Measurements from ENCODE around the gene MAF.

MAF gene

GRCh38 chr16:79645701-79646100 lies 45.2 kb upstream of the MAF start:
- Histone ChIP-seq H3K4me2 (ENCODE audit: insufficient read depth, low read length) (no peak overlapping the region), H3K27me3 (ENCODE audit: insufficient read depth, low read length, poor library complexity) (no peaks in the 10 kb centered on the region), H3K4me1 (ENCODE audit: insufficient read depth, low read length) (no peaks in the 10 kb centered on the region), H3K9me3 (ENCODE audit: insufficient read depth, low read length, severe bottlenecking) (no peaks in the 10 kb centered on the region), H4K20me1 (ENCODE audit: insufficient read depth, low read length) (no peaks in the 10 kb centered on the region), H3K9ac (ENCODE audit: low read depth, low read length) (no peak overlapping the region), H3K36me3 (ENCODE audit: insufficient read depth, low read length) (no peaks in the 10 kb centered on the region), H3K4me3 (ENCODE audit: low read depth in 1 of 2, low read length in 2 of 2) (no peak overlapping the region), H3K79me2 (ENCODE audit: insufficient read depth, low read length) (no peaks in the 10 kb centered on the region), H3K27ac (ENCODE audit: low read length) (no peak overlapping the region), H2AFZ (ENCODE audit: low read depth, low read length) (no peak overlapping the region)
- TF ChIP-seq, protein P1, sequence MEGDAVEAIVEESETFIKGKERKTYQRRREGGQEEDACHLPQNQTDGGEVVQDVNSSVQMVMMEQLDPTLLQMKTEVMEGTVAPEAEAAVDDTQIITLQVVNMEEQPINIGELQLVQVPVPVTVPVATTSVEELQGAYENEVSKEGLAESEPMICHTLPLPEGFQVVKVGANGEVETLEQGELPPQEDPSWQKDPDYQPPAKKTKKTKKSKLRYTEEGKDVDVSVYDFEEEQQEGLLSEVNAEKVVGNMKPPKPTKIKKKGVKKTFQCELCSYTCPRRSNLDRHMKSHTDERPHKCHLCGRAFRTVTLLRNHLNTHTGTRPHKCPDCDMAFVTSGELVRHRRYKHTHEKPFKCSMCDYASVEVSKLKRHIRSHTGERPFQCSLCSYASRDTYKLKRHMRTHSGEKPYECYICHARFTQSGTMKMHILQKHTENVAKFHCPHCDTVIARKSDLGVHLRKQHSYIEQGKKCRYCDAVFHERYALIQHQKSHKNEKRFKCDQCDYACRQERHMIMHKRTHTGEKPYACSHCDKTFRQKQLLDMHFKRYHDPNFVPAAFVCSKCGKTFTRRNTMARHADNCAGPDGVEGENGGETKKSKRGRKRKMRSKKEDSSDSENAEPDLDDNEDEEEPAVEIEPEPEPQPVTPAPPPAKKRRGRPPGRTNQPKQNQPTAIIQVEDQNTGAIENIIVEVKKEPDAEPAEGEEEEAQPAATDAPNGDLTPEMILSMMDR (IDR thresholded peaks at IDR 0.05; ENCODE audit: borderline replicate concordance, extremely low read depth, low read length, poor library complexity, severe bottlenecking), result no peak
- no peak for TF ChIP-seq EZH2 (IDR thresholded peaks at IDR 0.05; ENCODE audit: borderline replicate concordance, low read depth, low read length, severe bottlenecking)
- DNase-seq, result no peak
- no peak for ATAC-seq (ENCODE audit: insufficient read depth, low read depth)

GRCh38 chr16:79644971-79645667 lies 44.6 kb upstream of the MAF start:
- Histone ChIP-seq H3K4me2 (ENCODE audit: insufficient read depth, low read length) (no peak overlapping the region), H3K4me1 (ENCODE audit: insufficient read depth, low read length) (no peaks in the 10 kb centered on the region), H3K9ac (ENCODE audit: low read depth, low read length) (no peak overlapping the region), H2AFZ (ENCODE audit: low read depth, low read length) (no peak overlapping the region), H3K27me3 (ENCODE audit: insufficient read depth, low read length, poor library complexity) (no peaks in the 10 kb centered on the region), H3K4me3 (ENCODE audit: low read depth in 1 of 2, low read length in 2 of 2) (no peak overlapping the region), H3K9me3 (ENCODE audit: insufficient read depth, low read length, severe bottlenecking) (no peaks in the 10 kb centered on the region), H3K27ac (ENCODE audit: low read length) (no peak overlapping the region), H4K20me1 (ENCODE audit: insufficient read depth, low read length) (no peaks in the 10 kb centered on the region), H3K79me2 (ENCODE audit: insufficient read depth, low read length) (no peaks in the 10 kb centered on the region), H3K36me3 (ENCODE audit: insufficient read depth, low read length) (no peaks in the 10 kb centered on the region)
- ATAC-seq (ENCODE audit: insufficient read depth, low read depth) (no peak), DNase-seq (no peak)
- TF ChIP-seq, protein P1 (IDR thresholded peaks at IDR 0.05; ENCODE audit: borderline replicate concordance, extremely low read depth, low read length, poor library complexity, severe bottlenecking), result no peak
- no peak for TF ChIP-seq EZH2 (IDR thresholded peaks at IDR 0.05; ENCODE audit: borderline replicate concordance, low read depth, low read length, severe bottlenecking)

GRCh38 chr16:79642652-79643051 lies 42.1 kb upstream of the MAF start:
- H3K27me3 ChIP-seq (ENCODE audit: insufficient read depth, low read length, poor library complexity), result no peaks in the 10 kb centered on the region

More at GRCh38 chr16:79642652-79643051, 42.1 kb upstream of the MAF start:
- Histone ChIP-seq H3K4me3 (ENCODE audit: low read depth in 1 of 2, low read length in 2 of 2) (no peak overlapping the region), H3K36me3 (ENCODE audit: insufficient read depth, low read length) (no peaks in the 10 kb centered on the region), H3K9me3 (ENCODE audit: insufficient read depth, low read length, severe bottlenecking) (no peaks in the 10 kb centered on the region), H3K4me1 (ENCODE audit: insufficient read depth, low read length) (no peaks in the 10 kb centered on the region), H4K20me1 (ENCODE audit: insufficient read depth, low read length) (no peaks in the 10 kb centered on the region), H3K9ac (ENCODE audit: low read depth, low read length) (no peak overlapping the region), H3K79me2 (ENCODE audit: insufficient read depth, low read length) (no peaks in the 10 kb centered on the region), H3K27ac (ENCODE audit: low read length) (no peak overlapping the region), H3K4me2 (ENCODE audit: insufficient read depth, low read length) (no peak overlapping the region), H2AFZ (ENCODE audit: low read depth, low read length) (no peak overlapping the region)
- TF ChIP-seq, protein P1 (IDR thresholded peaks at IDR 0.05; ENCODE audit: borderline replicate concordance, extremely low read depth, low read length, poor library complexity, severe bottlenecking), result no peak
- no peak for TF ChIP-seq EZH2 (IDR thresholded peaks at IDR 0.05; ENCODE audit: borderline replicate concordance, low read depth, low read length, severe bottlenecking)
- no peak for DNase-seq
- ATAC-seq (ENCODE audit: insufficient read depth, low read depth), result no peak

Measured in DND-41 (cell line).